ENCODE data around the gene ABHD8.

Gene ABHD8

DNA sequence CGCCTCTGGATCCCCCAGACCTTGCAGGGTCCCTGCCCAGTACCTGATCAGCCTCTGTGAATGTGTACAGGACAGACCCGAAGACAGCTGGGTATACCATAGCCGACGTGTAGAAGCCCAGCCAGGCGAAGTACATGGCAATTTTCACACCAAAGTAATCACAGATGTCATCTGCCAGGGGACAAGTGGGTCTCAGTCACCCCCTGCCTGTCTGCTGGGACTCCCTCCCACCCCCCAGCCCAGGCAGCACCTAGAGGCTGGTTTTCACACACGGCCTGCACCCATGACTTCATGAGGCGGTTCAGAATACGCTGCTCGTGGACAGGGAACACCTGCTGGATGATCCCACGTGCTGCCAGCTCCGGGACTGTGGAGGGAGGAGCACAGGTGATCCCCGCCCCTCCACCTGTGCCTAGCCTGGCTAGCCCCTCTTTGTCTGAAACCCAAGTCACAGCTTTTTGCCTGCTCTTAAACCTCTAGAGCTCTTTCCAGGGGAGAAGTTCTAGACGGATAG lies 27.9 kb upstream of the ABHD8 start:
- peaks cover 8% of the 10 kb centered on the region for H3K36me3 ChIP-seq (ENCODE audit: insufficient read depth, low read length)
- no peaks in the 10 kb centered on the region for H3K9me3 ChIP-seq (replicated peaks; ENCODE audit: low read length)

DNA sequence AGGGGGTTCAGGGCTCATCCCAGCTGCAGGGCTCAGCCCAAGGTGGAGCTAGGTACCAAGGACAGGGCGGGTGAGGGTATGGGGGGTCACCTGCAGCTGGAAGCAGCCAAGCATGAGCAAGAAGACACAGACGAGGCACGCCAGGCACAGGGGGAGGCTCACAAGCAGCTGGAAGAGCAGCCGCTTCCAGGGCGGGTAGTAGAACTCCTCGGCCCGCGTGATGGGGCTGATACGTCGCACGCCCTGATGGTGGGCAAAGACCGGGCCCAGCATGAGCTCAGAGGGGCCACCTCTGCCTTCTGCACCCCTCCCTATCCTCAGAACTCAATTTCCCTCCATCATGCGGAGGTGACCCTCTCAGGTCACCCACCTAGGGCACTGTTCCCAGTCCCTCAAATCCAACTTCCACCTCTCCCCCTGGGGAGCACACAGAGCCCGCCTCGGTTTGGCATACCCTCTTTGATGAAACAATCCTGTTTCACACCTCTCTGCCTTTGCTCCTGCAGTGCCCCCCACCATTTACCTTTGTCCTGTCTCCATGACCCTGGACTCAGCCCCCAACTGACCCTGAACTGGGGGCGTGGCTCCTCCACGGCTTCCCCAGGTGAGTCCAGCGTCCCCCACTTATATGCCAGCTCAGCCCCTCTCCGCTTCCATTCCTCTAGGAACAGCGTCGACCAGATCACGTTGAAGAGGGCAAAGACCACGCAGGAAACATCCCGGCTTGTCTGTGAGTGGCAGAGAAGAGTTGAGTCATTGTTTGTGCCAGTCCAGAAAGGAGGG lies 27.2 kb upstream of the ABHD8 start:
- peaks cover 13% of the 10 kb centered on the region for H3K4me1 ChIP-seq (ENCODE audit: control insufficient read depth, insufficient read depth, low read length)
- H3K9me3 ChIP-seq (replicated peaks; ENCODE audit: low read length): no peaks in the 10 kb centered on the region
- H3K4me3 ChIP-seq (ENCODE audit: low read length): no peak overlapping the region
- H3K27me3 ChIP-seq (ENCODE audit: control insufficient read depth, insufficient read depth, low read length): no peaks in the 10 kb centered on the region
- H3K9ac ChIP-seq (ENCODE audit: low read depth, low read length): no peak overlapping the region
- H3K4me2 ChIP-seq (ENCODE audit: low read length): no peak overlapping the region
- peaks cover 8% of the 10 kb centered on the region for H3K36me3 ChIP-seq (ENCODE audit: insufficient read depth, low read length)

More for the DNA sequence above, 27.9 kb upstream of the ABHD8 start:
- Histone ChIP-seq H3K9ac (ENCODE audit: low read depth, low read length) (no peak overlapping the region), H3K4me1 (ENCODE audit: control insufficient read depth, insufficient read depth, low read length) (peaks cover 13% of the 10 kb centered on the region), H3K27me3 (ENCODE audit: control insufficient read depth, insufficient read depth, low read length) (no peaks in the 10 kb centered on the region), H3K4me3 (ENCODE audit: low read length) (no peak overlapping the region), H3K4me2 (ENCODE audit: low read length) (no peak overlapping the region)

DNA sequence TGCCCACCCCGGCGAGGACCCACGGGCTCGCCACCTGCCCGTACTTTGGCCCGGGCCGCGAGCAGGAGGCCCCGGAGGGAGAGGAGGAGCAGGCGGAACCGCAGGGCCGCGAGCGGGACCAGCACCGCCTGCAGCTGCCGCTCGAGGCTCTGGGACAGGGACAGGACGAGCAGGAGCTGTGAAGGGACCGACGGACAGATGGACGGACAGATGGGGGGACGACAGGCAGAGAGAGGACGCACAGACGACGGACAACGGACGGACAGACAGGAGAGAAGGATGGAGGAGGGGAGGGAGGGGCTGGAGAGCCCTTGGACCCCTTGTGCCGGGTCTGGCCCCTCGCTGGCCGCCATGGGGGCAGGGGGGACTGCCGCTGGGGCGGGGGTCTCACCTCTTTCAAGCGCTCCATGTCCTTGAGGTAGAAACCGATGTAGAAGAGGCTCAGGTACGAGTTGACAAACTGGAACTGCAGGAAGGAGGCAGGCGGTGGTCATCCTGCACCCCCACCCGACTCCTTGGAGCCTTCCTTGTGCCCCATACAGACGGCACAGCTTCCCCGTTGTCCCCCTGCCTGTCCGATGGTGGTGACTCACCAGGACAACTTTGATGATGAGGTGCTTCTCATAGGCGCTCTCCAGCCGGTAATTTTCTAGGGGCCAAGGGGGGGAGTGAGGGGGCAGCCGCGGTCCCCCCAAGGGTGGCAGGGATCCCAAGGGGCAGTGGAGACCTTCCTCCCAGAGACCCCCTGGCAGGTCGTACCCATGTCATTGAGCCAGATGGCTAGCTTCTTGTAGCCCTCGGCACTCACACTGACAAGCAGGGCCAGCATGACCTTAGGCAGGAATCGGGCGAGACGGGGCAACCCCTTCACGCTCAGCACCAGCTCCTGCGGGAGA lies 26.4 kb upstream of the ABHD8 start:
- Histone ChIP-seq H3K9ac (ENCODE audit: low read depth, low read length) (no peak overlapping the region), H3K36me3 (ENCODE audit: insufficient read depth, low read length) (peaks cover 8% of the 10 kb centered on the region), H3K27me3 (ENCODE audit: control insufficient read depth, insufficient read depth, low read length) (no peaks in the 10 kb centered on the region), H3K4me2 (ENCODE audit: low read length) (no peak overlapping the region), H3K4me3 (ENCODE audit: low read length) (no peak overlapping the region), H3K4me1 (ENCODE audit: control insufficient read depth, insufficient read depth, low read length) (peaks cover 8% of the 10 kb centered on the region), H3K9me3 (replicated peaks; ENCODE audit: low read length) (no peaks in the 10 kb centered on the region)

DNA sequence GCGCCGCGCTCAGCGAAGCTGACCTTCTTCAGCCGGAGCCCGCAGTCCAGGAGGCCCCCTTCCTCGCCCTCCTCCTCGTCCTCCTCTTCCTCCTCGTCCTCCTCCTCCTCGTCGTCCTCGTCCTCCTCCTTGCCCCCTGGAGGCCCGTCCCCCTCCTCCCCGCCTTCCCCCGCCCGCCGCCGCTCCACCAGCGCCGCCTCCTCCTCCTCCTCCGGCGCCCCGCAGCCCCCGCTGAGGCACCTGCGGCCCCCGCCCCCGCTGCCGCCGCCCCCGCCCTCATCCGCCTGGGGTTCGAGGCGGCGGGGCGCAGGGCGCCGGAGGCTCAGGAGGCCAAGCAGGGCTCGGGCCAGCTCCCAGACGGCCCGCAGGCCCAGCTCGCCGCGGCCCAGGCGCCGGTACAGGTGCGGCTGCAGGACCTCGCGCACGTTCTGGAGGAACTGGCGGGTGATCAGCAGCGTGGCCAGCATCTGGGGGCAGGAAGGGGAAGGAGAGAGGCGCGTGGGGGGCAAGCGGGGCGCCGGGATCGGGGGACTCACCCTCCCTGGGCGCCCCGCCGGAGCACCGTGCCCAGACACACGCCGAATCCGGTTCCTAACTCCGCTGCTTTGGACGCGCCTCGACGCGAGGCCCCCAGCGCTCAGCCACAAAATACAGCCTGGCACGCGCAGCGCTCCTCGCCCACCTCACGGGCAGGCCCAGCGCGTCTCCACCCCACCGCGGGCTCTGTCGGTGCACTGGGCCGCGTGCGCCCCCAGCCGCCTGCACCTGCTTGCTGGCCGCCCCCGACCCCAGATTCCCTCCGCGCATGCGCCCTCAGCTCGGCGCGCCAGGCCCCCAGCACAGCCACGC lies 25.5 kb upstream of the ABHD8 start:
- Histone ChIP-seq H3K4me3 (ENCODE audit: low read length) (no peak overlapping the region), H3K27me3 (ENCODE audit: control insufficient read depth, insufficient read depth, low read length) (no peaks in the 10 kb centered on the region), H3K36me3 (ENCODE audit: insufficient read depth, low read length) (peaks cover 8% of the 10 kb centered on the region), H3K9ac (ENCODE audit: low read depth, low read length) (no peak overlapping the region), H3K4me2 (ENCODE audit: low read length) (no peak overlapping the region), H3K4me1 (ENCODE audit: control insufficient read depth, insufficient read depth, low read length) (peaks cover 2% of the 10 kb centered on the region), H3K9me3 (replicated peaks; ENCODE audit: low read length) (no peaks in the 10 kb centered on the region)

DNA sequence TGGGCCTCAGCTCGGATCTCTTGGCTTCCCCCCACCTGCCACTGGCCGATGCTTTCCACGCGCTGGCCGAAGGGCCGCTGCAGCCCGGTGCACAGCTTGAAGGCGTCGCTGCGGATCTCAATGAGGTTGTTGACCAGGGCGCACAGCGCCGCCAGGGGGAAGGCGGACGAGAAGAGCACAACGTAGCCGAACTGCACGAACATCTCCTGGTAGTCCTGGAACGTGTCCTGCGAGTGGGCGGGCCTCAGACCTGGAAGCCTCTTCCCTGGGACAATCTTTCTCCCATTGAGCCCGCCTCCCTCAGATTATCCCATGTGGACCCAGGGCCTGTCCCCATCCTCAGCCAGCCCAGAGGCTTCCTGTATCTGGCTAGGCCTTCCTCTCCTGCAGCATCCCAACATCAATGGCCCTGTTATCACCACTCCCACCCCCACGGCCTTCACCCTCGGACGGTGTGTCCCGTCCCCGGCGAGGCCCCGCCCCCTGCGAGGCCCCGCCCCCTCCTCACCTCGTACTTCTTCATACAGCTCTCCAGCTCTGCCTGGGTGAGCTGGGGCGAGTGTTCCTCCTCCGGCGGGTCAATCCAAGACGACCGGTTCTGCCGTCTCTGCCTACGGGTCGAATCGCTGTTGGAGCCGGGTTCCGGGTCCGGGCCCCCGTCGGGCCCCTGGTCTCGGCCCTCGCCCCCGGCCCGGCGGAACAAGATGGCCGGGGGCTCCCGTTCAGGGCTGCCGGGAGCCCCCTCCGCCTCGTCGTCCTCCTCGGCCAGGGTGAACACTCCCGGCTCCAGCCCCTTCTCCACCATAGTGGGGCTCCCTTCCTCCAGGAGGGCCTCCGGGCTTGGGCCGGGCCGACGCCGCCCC lies 24.7 kb upstream of the ABHD8 start:
- Histone ChIP-seq H3K4me2 (ENCODE audit: low read length) (no peak overlapping the region), H3K36me3 (ENCODE audit: insufficient read depth, low read length) (peaks cover 4% of the 10 kb centered on the region), H3K4me3 (ENCODE audit: low read length) (no peak overlapping the region), H3K9me3 (replicated peaks; ENCODE audit: low read length) (no peaks in the 10 kb centered on the region), H3K27me3 (ENCODE audit: control insufficient read depth, insufficient read depth, low read length) (no peaks in the 10 kb centered on the region), H3K9ac (ENCODE audit: low read depth, low read length) (no peak overlapping the region), H3K4me1 (ENCODE audit: control insufficient read depth, insufficient read depth, low read length) (no peaks in the 10 kb centered on the region)

DNA sequence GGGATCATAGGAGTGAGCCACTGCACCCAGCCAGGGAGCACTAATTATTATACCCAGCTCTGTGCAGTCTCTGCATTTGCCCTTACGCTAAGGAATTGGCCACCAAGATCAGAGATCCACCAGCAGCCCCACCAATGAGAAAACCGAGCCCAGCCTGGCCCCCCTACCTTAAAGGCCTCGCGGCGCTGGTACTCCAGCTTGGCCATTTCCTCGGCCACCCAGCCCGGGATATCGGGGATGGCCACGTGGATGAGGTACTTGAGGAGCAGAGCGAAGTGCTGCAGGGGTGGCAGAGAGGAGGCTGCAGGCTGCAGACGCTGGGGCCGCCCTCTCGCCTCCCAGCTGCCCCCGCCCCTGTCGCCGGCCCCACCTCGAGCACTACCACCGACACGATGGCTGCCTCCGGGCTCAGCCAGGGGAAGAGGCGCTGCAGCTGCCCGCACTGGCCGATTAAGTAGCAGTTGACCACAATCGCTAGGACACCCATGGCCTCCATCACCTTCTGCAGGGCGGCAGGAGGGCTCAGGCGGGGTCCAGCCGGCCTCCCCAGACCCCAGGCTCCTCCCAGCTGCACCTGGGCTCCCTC lies 23.9 kb upstream of the ABHD8 start:
- H3K4me3 ChIP-seq (ENCODE audit: low read length): no peak overlapping the region

DNA sequence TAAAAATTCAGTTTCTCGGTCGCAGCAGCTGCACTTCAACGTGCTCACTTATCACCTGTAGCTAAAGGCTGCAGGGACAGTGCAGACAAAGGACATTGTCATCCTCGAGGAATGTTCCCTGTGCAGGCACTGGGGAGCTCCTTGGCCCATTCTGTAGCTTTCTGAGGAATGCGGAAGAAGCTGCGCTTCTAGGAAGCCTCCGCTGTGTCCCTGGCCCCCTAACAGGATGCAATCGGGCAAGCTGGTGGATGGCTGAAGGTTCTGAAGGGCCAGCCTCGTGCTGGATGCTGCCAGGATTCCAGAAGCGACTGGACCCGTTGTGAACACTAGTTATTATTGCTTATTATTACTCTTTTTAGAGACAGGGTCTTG lies 23.4 kb upstream of the ABHD8 start:
- H3K27me3 ChIP-seq (ENCODE audit: control insufficient read depth, insufficient read depth, low read length): no peaks in the 10 kb centered on the region
- no peak overlapping the region for H3K9ac ChIP-seq (ENCODE audit: low read depth, low read length)
- H3K4me3 ChIP-seq (ENCODE audit: low read length): no peak overlapping the region
- no peaks in the 10 kb centered on the region for H3K9me3 ChIP-seq (replicated peaks; ENCODE audit: low read length)
- no peaks in the 10 kb centered on the region for H3K4me1 ChIP-seq (ENCODE audit: control insufficient read depth, insufficient read depth, low read length)
- no peak overlapping the region for H3K4me2 ChIP-seq (ENCODE audit: low read length)
- H3K36me3 ChIP-seq (ENCODE audit: insufficient read depth, low read length): peaks cover 16% of the 10 kb centered on the region

More for the DNA sequence above, 23.9 kb upstream of the ABHD8 start:
- H3K4me2 ChIP-seq (ENCODE audit: low read length): no peak overlapping the region
- no peaks in the 10 kb centered on the region for H3K9me3 ChIP-seq (replicated peaks; ENCODE audit: low read length)
- peaks cover 10% of the 10 kb centered on the region for H3K36me3 ChIP-seq (ENCODE audit: insufficient read depth, low read length)
- no peaks in the 10 kb centered on the region for H3K4me1 ChIP-seq (ENCODE audit: control insufficient read depth, insufficient read depth, low read length)
- no peaks in the 10 kb centered on the region for H3K27me3 ChIP-seq (ENCODE audit: control insufficient read depth, insufficient read depth, low read length)
- H3K9ac ChIP-seq (ENCODE audit: low read depth, low read length): no peak overlapping the region

DNA sequence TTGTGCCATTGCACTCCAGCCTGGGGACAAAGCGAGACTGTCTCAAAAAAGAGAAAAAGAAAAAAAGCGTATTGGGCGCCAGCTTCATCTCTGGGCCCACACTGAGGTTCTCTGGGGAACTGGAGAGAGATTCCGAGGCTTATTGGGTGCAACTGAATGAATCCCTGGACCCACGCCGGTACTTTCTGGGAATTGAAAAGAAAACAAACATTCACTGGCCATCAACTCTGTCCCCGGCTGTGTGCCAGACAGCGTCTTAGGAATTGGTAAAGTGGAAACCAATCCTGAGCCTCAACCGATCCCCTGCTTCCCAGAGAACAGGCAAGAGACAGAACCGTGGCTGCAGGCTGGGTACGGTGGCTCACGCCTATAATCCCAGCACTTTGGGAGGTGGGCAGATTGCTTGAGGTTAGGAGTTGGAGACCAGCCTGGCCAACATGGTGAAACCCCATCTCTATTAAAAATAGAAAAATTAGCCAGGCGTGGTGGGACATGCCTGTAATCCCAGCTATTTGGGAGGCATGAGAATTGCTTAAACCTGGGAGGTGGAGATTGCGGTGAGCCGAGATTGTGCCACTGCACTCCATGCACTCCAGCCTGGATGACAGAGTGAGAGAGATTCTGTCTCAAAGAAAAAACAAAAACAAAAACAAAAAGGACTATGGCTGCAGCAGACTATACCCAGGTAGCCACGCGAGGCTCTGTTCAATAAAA lies 22.8 kb upstream of the ABHD8 start:
- Histone ChIP-seq H3K4me1 (ENCODE audit: control insufficient read depth, insufficient read depth, low read length) (no peaks in the 10 kb centered on the region), H3K4me2 (ENCODE audit: low read length) (no peak overlapping the region), H3K9ac (ENCODE audit: low read depth, low read length) (no peak overlapping the region), H3K4me3 (ENCODE audit: low read length) (no peak overlapping the region), H3K9me3 (replicated peaks; ENCODE audit: low read length) (no peaks in the 10 kb centered on the region), H3K36me3 (ENCODE audit: insufficient read depth, low read length) (peaks cover 19% of the 10 kb centered on the region), H3K27me3 (ENCODE audit: control insufficient read depth, insufficient read depth, low read length) (no peaks in the 10 kb centered on the region)

DNA sequence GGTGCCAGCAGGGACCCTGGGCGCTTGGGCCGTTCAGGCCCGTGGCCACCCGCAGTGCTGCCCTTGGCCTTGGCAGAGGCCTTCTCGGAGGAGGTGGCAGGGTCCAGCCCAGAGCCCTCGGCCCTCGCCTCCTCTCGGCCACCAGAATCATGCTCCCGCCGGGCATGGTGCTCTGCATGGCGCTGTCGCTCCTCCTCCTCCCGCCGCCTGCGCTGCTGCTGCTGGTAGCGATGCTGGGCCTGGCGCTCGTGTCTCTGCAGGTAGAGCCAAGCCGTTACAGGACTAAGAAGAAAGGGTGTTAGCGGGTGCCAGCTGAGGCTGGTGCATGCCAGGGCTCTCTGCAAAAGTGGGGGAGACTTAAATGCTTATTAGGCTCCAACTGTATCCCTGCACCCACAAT lies 21.9 kb upstream of the ABHD8 start:
- Histone ChIP-seq H3K27me3 (ENCODE audit: control insufficient read depth, insufficient read depth, low read length) (no peaks in the 10 kb centered on the region), H3K9me3 (replicated peaks; ENCODE audit: low read length) (no peaks in the 10 kb centered on the region), H3K4me1 (ENCODE audit: control insufficient read depth, insufficient read depth, low read length) (no peaks in the 10 kb centered on the region), H3K4me2 (ENCODE audit: low read length) (no peak overlapping the region), H3K36me3 (ENCODE audit: insufficient read depth, low read length) (peaks cover 25% of the 10 kb centered on the region), H3K9ac (ENCODE audit: low read depth, low read length) (no peak overlapping the region), H3K4me3 (ENCODE audit: low read length) (no peak overlapping the region)

Data from skeletal muscle satellite cell (primary cell).